IMR-90 (cell line): ENCODE results near the gene CEP104.

Experiments
- BHLHE40 ChIP-seq: fragments of 150-350 bp; IDR thresholded peaks from 2 replicates; pipeline ENCODE4 v1.6.1; 2016; ENCODE audit warnings: mild to moderate bottlenecking, low read depth, low read length
- CEBPB ChIP-seq: IDR thresholded peaks from 2 replicates; pipeline ENCODE4 v1.6.1; 2012; ENCODE audit warnings: low read depth, low read length, improper control_type of control experiment
- CHD1 ChIP-seq: IDR thresholded peaks from 2 replicates; pipeline ENCODE4 v1.6.1; 2012; ENCODE audit warnings: low read depth, low read length, improper control_type of control experiment
- CTCF ChIP-seq: conservative IDR thresholded peaks from 2 replicates; pipeline ENCODE4 v1.5.1; 2012; ENCODE audit warnings: mild to moderate bottlenecking, low read depth, low read length, improper control_type of control experiment
- ELK1 ChIP-seq: fragments of 150-350 bp; IDR thresholded peaks from 2 replicates; pipeline ENCODE4 v1.6.1; 2016; ENCODE audit warnings: low read depth, mild to moderate bottlenecking, low read length, moderate library complexity, borderline replicate concordance
- FOS ChIP-seq: fragments of 150-350 bp; IDR thresholded peaks from 2 replicates; pipeline ENCODE4 v1.6.1; 2016; ENCODE audit warnings: low read depth, low read length
- MAFK ChIP-seq: IDR thresholded peaks from 2 replicates; pipeline ENCODE4 v1.6.1; 2012; ENCODE audit warnings: low read depth, low read length, improper control_type of control experiment
- MXI1 ChIP-seq: IDR thresholded peaks from 2 replicates; pipeline ENCODE4 v1.6.1; 2012; ENCODE audit warnings: low read depth, mild to moderate bottlenecking, low read length, moderate library complexity, borderline replicate concordance
- POLR2A ChIP-seq: IDR thresholded peaks from 2 replicates; pipeline ENCODE4 v1.6.1; 2012; ENCODE audit warnings: mild to moderate bottlenecking, low read depth, low read length
- RAD21 ChIP-seq: IDR thresholded peaks from 2 replicates; pipeline ENCODE4 v1.6.1; 2012; ENCODE audit warnings: low read length, improper control_type of control experiment
- RCOR1 ChIP-seq: IDR thresholded peaks from 2 replicates; pipeline ENCODE4 v1.6.1; 2012; ENCODE audit warnings: mild to moderate bottlenecking, low read length, improper control_type of control experiment; ENCODE audit not compliant: insufficient replicate concordance
- RFX5 ChIP-seq: IDR thresholded peaks from 2 replicates; pipeline ENCODE4 v1.8.0; 2012; ENCODE audit warnings: low read depth, mild to moderate bottlenecking, low read length, moderate library complexity
- TF ChIP-seq, protein P1 (sequence below): fragments of 150-350 bp; IDR thresholded peaks from 2 replicates; pipeline ENCODE4 v1.6.1; 2017; ENCODE audit warnings: mild to moderate bottlenecking, antibody characterized with exemption, low read length, low read depth

DNA sequence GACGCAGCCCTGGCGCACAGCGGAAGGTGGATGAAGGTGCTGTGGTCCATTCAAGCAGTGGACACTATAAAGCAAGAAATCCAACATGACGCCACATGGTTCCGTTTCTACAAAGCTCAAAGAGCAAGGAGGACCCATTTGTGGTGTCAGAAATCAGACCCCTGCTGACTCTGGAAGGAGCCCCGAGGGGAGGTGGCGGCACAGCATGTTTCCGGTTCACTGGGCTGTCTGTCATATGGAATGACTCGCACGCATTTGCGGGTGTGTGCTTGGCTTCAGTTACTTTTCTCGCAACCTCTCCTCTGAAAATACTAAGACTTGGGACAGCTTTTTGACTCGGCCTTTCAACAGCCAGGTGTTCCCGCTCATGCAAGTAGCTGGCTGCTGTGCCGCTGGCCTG, 31.7 kb downstream of the CEP104 start:
- TF ChIP-seq MAFK (no peak), FOS (no peak), CTCF (no peak), POLR2A (no peak), CHD1 (no peak), BHLHE40 (no peak), ELK1 (no peak), MXI1 (no peak), RAD21 (no peak), RCOR1 (no peak), RFX5 (no peak), CEBPB (no peak)
- TF ChIP-seq, protein P1, sequence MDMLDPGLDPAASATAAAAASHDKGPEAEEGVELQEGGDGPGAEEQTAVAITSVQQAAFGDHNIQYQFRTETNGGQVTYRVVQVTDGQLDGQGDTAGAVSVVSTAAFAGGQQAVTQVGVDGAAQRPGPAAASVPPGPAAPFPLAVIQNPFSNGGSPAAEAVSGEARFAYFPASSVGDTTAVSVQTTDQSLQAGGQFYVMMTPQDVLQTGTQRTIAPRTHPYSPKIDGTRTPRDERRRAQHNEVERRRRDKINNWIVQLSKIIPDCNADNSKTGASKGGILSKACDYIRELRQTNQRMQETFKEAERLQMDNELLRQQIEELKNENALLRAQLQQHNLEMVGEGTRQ: no peak
